GM18520 (cell line): ENCODE results near the gene CHN2.
A peak's percentile ranks its signal among the peaks of the same experiment; 100 is the strongest.

Experiments used
- ATAC-seq: cut with Tn5 transposase; IDR thresholded peaks from one replicate; pipeline ENCODE4 v1.9.1; 2021; ENCODE audit not compliant: unreplicated experiment

CHN2 gene

GRCh38 chr7:29422829-29423228, 228.3 kb downstream of the CHN2 start:
- ATAC-seq: no peak

GRCh38 chr7:29424295-29424983, 229.9 kb downstream of the CHN2 start:
- ATAC-seq: peak; percentile 59

- peak; percentile 27 for ATAC-seq
These were observed 230.4 kb downstream of the CHN2 start for GRCh38 chr7:29424984-29425309.

GRCh38 chr7:29426587-29426986, 232.0 kb downstream of the CHN2 start:
- ATAC-seq: no peak

- no peak for ATAC-seq
These were observed 234.8 kb downstream of the CHN2 start for GRCh38 chr7:29429401-29429800.

GRCh38 chr7:29430279-29430949, 235.8 kb downstream of the CHN2 start:
- no peak for ATAC-seq

GRCh38 chr7:29431686-29432085, 237.1 kb downstream of the CHN2 start:
- ATAC-seq: no peak

GRCh38 chr7:29432721-29433120, 238.1 kb downstream of the CHN2 start:
- ATAC-seq: no peak

- ATAC-seq: no peak
These were observed 239.8 kb downstream of the CHN2 start for GRCh38 chr7:29434380-29434768.

GRCh38 chr7:29435167-29435566, 240.6 kb downstream of the CHN2 start:
- peak; percentile 81 for ATAC-seq

- ATAC-seq: no peak
These were observed 241.3 kb downstream of the CHN2 start for GRCh38 chr7:29435902-29436301.

- no peak for ATAC-seq
These were observed 247.6 kb downstream of the CHN2 start for GRCh38 chr7:29442146-29442545.

- no peak for ATAC-seq
These were observed 249.0 kb downstream of the CHN2 start for GRCh38 chr7:29443552-29443951.

- no peak for ATAC-seq
These were observed 249.7 kb downstream of the CHN2 start for GRCh38 chr7:29444267-29444666.

- ATAC-seq: no peak
These were observed 251.2 kb downstream of the CHN2 start for GRCh38 chr7:29445736-29446135.

- ATAC-seq: no peak
These were observed 253.3 kb downstream of the CHN2 start for GRCh38 chr7:29447828-29448227.

- ATAC-seq: no peak
These were observed 255.1 kb downstream of the CHN2 start for GRCh38 chr7:29449569-29450260.

- no peak for ATAC-seq
These were observed 258.4 kb downstream of the CHN2 start for GRCh38 chr7:29453021-29453420.

GRCh38 chr7:29454464-29454863, 259.9 kb downstream of the CHN2 start:
- no peak for ATAC-seq

GRCh38 chr7:29454899-29455451, 260.4 kb downstream of the CHN2 start:
- no peak for ATAC-seq

- ATAC-seq: no peak
These were observed 262.6 kb downstream of the CHN2 start for GRCh38 chr7:29457141-29457561.

GRCh38 chr7:29457565-29458011, 263.0 kb downstream of the CHN2 start:
- no peak for ATAC-seq
